ENCODE measurements around the gene C1QTNF9. TPM values are rescaled to one million over a fixed set of nuclear protein-coding genes. Genes with fewer than 3 reads are reported as not detected.

C1QTNF9 gene
- total and polyA plus RNA-seq, 9 of the 15 experiments (the other 6 are each of a cell fraction or from before 2014, with no cell fraction given): not detected

- H3K79me2 ChIP-seq (ENCODE audit: control insufficient read depth, insufficient read depth, low read length): no peaks in the 10 kb centered on the region
- H3K9ac ChIP-seq (ENCODE audit: insufficient read depth in 1 of 2, low read depth in 2 of 2, low read length in 2 of 2): no peak overlapping the region
- H3K4me3 ChIP-seq: no peak overlapping the region
- BruUV-seq (replicated peaks): no TSS peak
- no peaks in the 10 kb centered on the region for H3K9me3 ChIP-seq (replicated peaks; ENCODE audit: control insufficient read depth, insufficient read depth, low read depth, low read length)
- no peaks in the 10 kb centered on the region for H3K36me3 ChIP-seq (ENCODE audit: control insufficient read depth, insufficient read depth, low read length)
- ChIA-PET CTCF (ENCODE audit: low intra/inter-chr PET ratio) (no interaction called here), POLR2A (interaction anchor here (1.5 kb wide), 1 partner anchor 10 kb away, joined by 5 read pairs; no protein-coding TSS in a partner anchor)
- WGBS (ENCODE audit: insufficient coverage, low coverage, missing lambda C conversion rate): 0% methylated on average over 5 of the region's 6 CpGs
- ATAC-seq (no peak), DNase-seq (ENCODE audit: extremely low read depth in 1 of 4, low spot score in 3 of 4) (no peak), FAIRE-seq (no peak)
- no peaks in the 10 kb centered on the region for H3K4me1 ChIP-seq (replicated peaks in 1 of 2; ENCODE audit: control insufficient read depth in 2 of 2, insufficient read depth in 2 of 2, low read length in 2 of 2)
- H3K27ac ChIP-seq (ENCODE audit: extremely low read depth, low read depth, low read length): no peak overlapping the region
- TF ChIP-seq, protein P1, sequence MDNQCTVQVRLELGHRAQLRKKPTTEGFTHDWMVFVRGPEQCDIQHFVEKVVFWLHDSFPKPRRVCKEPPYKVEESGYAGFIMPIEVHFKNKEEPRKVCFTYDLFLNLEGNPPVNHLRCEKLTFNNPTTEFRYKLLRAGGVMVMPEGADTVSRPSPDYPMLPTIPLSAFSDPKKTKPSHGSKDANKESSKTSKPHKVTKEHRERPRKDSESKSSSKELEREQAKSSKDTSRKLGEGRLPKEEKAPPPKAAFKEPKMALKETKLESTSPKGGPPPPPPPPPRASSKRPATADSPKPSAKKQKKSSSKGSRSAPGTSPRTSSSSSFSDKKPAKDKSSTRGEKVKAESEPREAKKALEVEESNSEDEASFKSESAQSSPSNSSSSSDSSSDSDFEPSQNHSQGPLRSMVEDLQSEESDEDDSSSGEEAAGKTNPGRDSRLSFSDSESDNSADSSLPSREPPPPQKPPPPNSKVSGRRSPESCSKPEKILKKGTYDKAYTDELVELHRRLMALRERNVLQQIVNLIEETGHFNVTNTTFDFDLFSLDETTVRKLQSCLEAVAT (IDR thresholded peaks at IDR 0.05): no peak
- TF ChIP-seq MAFG (tag; conservative IDR thresholded peaks at IDR 0.05) (no peak), HCFC1 (IDR thresholded peaks at IDR 0.05; ENCODE audit: low read depth, low read length) (no peak), BMI1 (IDR thresholded peaks at IDR 0.05; ENCODE audit: low read length) (no peak), MBD2 (IDR thresholded peaks at IDR 0.05; ENCODE audit: borderline replicate concordance, low read depth) (no peak), ZNF24 (IDR thresholded peaks at IDR 0.05) (no peak)
- H3K9me1 ChIP-seq (ENCODE audit: control insufficient read depth, insufficient read depth, low read length): no peaks in the 10 kb centered on the region
- in situ Hi-C loops (cut with MboI) (no loop called here), intact Hi-C loops (cut with micrococcal nuclease) (no loop called here)
- H3K4me2 ChIP-seq (ENCODE audit: insufficient read depth, low read length): no peak overlapping the region
- H3K27me3 ChIP-seq (ENCODE audit: control insufficient read depth in 2 of 2, insufficient read depth in 2 of 2, low read length in 2 of 2): peaks cover 2 to 7% of the 10 kb centered on the region in 2 experiments; a peak in 4 of 5 replicates
- no peak overlapping the region for H2AFZ ChIP-seq (ENCODE audit: low read depth, low read length)
- H4K20me1 ChIP-seq (replicated peaks; ENCODE audit: control insufficient read depth, insufficient read depth, low read length): no peaks in the 10 kb centered on the region
These were observed 34.8 kb upstream of the C1QTNF9 start for GRCh38 chr13:24274452-24275021.
